Measurements from ENCODE around the gene ARHGEF10L.

Gene ARHGEF10L

GRCh38 chr1:17672226-17672625 lies 132.7 kb downstream of the ARHGEF10L start:
- no peak overlapping the region for H3K4me3 ChIP-seq (ENCODE audit: insufficient read depth, low read length, poor library complexity, severe bottlenecking)
- no peak for TF ChIP-seq CTCF (IDR thresholded peaks at IDR 0.05; ENCODE audit: insufficient read depth, low read length, poor library complexity, severe bottlenecking)
- no peak for TF ChIP-seq EZH2phosphoT487 (conservative IDR thresholded peaks at IDR 0.05; ENCODE audit: low read length)
- no peak overlapping the region for H3K27ac ChIP-seq (ENCODE audit: low read depth, low read length)
- H3K36me3 ChIP-seq (ENCODE audit: low read length) = no peaks in the 10 kb centered on the region
- H2AFZ ChIP-seq (ENCODE audit: low read depth, low read length, severe bottlenecking) = no peak overlapping the region
- H3K79me2 ChIP-seq (ENCODE audit: insufficient read depth, low read length) = no peaks in the 10 kb centered on the region
- H3F3A ChIP-seq (ENCODE audit: insufficient read depth) = no peaks in the 10 kb centered on the region
- H4K20me1 ChIP-seq (ENCODE audit: low read depth, low read length) = no peaks in the 10 kb centered on the region
- no peak overlapping the region for H3K4me2 ChIP-seq (ENCODE audit: low read depth, low read length, poor library complexity, severe bottlenecking)
- no peaks in the 10 kb centered on the region for H3K9me2 ChIP-seq (replicated peaks; ENCODE audit: insufficient read depth, low read length)
- no peak overlapping the region for H3K9ac ChIP-seq (ENCODE audit: low read length)
- no peaks in the 10 kb centered on the region for H3K9me3 ChIP-seq (ENCODE audit: insufficient read depth, low read length)
- no peaks in the 10 kb centered on the region for H3K27me3 ChIP-seq (ENCODE audit: low read length)

- H3K4me2 ChIP-seq (ENCODE audit: low read depth, low read length, poor library complexity, severe bottlenecking) = no peak overlapping the region
- no peaks in the 10 kb centered on the region for H3K9me2 ChIP-seq (replicated peaks; ENCODE audit: insufficient read depth, low read length)
- H3K4me3 ChIP-seq (ENCODE audit: insufficient read depth, low read length, poor library complexity, severe bottlenecking) = no peak overlapping the region
- H2AFZ ChIP-seq (ENCODE audit: low read depth, low read length, severe bottlenecking) = no peak overlapping the region
- H3K36me3 ChIP-seq (ENCODE audit: low read length) = no peaks in the 10 kb centered on the region
- H3K9me3 ChIP-seq (ENCODE audit: insufficient read depth, low read length) = no peaks in the 10 kb centered on the region
- H3K79me2 ChIP-seq (ENCODE audit: insufficient read depth, low read length) = no peaks in the 10 kb centered on the region
- H3K9ac ChIP-seq (ENCODE audit: low read length) = no peak overlapping the region
- TF ChIP-seq CTCF (IDR thresholded peaks at IDR 0.05; ENCODE audit: insufficient read depth, low read length, poor library complexity, severe bottlenecking) = no peak
- TF ChIP-seq EZH2phosphoT487 (conservative IDR thresholded peaks at IDR 0.05; ENCODE audit: low read length) = no peak
- H3K27me3 ChIP-seq (ENCODE audit: low read length) = no peaks in the 10 kb centered on the region
- no peak overlapping the region for H3K27ac ChIP-seq (ENCODE audit: low read depth, low read length)
- H4K20me1 ChIP-seq (ENCODE audit: low read depth, low read length) = no peaks in the 10 kb centered on the region
- H3F3A ChIP-seq (ENCODE audit: insufficient read depth) = no peaks in the 10 kb centered on the region
These were observed 134.0 kb downstream of the ARHGEF10L start for GRCh38 chr1:17673329-17674072.

GRCh38 chr1:17674726-17675500 lies 135.4 kb downstream of the ARHGEF10L start:
- Histone ChIP-seq H3K36me3 (ENCODE audit: low read length) (no peaks in the 10 kb centered on the region), H3K79me2 (ENCODE audit: insufficient read depth, low read length) (no peaks in the 10 kb centered on the region), H3K4me2 (ENCODE audit: low read depth, low read length, poor library complexity, severe bottlenecking) (no peak overlapping the region), H2AFZ (ENCODE audit: low read depth, low read length, severe bottlenecking) (no peak overlapping the region), H3F3A (ENCODE audit: insufficient read depth) (no peaks in the 10 kb centered on the region), H3K9me3 (ENCODE audit: insufficient read depth, low read length) (no peaks in the 10 kb centered on the region), H3K27me3 (ENCODE audit: low read length) (no peaks in the 10 kb centered on the region), H3K27ac (ENCODE audit: low read depth, low read length) (no peak overlapping the region), H3K9ac (ENCODE audit: low read length) (no peak overlapping the region), H4K20me1 (ENCODE audit: low read depth, low read length) (no peaks in the 10 kb centered on the region), H3K9me2 (replicated peaks; ENCODE audit: insufficient read depth, low read length) (no peaks in the 10 kb centered on the region), H3K4me3 (ENCODE audit: insufficient read depth, low read length, poor library complexity, severe bottlenecking) (no peak overlapping the region)
- TF ChIP-seq CTCF (IDR thresholded peaks at IDR 0.05; ENCODE audit: insufficient read depth, low read length, poor library complexity, severe bottlenecking) (no peak), EZH2phosphoT487 (conservative IDR thresholded peaks at IDR 0.05; ENCODE audit: low read length) (no peak)
